GM21619 (cell line): ENCODE measurements around the gene VWA3B.
"Not testable (repeated sequence)": the region's sequence is repeated elsewhere in the genome, so short reads cannot be mapped to it uniquely, and the experiment has no call there.

Experiments
- ATAC-seq: cut with Tn5 transposase; IDR thresholded peaks from one replicate; pipeline ENCODE4 v1.9.1; 2021; ENCODE audit not compliant: unreplicated experiment

VWA3B gene

DNA sequence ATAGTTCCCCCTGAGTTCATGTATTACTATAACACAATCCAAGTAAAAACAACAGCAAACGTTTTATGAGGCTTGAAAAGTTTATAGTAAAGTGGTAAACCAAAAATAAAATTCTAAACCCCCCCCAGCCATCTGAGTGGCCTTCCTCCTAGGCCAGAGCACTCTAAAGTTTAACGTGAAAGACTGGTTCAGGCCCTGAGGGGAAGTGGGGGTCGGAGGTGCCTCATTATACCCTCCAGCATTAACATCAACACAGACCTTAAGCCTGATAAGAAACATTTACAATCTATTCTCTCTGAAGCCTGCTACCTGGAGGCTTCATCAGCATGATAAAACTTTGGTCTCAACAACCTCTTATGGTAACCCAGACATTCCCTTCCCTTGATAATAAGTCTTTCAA lies 230.2 kb downstream of the VWA3B start:
- ATAC-seq, result no peak

DNA sequence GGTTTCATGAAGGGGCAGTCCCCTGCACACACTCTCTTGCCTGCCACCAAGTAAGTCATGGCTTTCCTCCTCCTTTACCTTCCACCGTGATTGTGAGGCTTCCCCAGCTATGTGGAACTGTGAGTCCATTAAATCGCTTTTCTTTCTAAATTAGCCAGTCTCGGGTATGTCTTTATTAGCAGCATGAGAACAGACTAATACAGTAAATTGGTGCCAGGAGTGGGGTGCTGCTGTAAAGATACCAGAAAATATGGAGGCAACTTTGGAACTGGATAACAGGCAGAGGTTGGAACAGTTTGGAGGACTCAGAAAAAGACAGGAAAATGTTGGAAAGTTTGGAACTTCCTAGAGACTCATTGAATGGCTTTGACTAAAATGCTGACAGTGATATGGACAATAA lies 233.2 kb downstream of the VWA3B start:
- ATAC-seq, result not testable (repeated sequence)

DNA sequence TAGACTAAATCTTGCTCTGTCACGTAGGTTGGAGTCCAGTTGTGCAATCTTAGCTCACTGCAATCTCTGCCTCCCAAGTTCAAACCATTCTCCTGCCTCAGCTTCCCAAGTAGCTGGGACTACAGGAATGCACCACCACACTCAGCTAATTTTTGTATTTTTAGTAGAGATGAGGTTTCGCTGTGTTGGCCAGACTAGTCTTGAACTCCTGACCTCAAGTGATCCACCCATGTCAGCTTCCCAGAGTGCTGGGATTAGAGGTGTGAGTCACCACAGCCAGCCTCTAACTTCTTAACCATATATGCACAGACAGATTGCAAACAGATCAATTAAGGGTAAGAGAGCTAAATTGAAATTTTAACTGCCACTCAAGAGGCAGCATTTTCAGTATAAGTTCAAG lies 237.2 kb downstream of the VWA3B start:
- no peak for ATAC-seq

DNA sequence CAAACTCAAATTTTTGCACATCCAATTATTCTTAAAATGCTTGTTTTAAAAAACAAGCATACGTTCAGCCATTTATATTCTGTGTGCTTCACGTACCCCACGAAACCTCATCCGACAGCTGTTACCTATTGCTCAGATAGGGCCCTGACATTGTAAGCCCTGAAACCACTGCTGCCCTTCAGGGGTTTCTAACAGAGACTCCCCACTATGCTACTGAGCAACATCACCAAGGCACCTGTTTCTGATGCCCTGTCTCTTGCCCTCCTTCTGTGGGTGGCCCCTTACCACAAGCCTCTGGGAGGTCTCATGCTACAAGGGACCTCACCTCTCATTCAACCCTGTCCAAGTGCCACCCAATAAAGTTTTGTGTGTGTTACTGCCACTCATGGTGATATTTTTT lies 240.8 kb downstream of the VWA3B start:
- no peak for ATAC-seq

DNA sequence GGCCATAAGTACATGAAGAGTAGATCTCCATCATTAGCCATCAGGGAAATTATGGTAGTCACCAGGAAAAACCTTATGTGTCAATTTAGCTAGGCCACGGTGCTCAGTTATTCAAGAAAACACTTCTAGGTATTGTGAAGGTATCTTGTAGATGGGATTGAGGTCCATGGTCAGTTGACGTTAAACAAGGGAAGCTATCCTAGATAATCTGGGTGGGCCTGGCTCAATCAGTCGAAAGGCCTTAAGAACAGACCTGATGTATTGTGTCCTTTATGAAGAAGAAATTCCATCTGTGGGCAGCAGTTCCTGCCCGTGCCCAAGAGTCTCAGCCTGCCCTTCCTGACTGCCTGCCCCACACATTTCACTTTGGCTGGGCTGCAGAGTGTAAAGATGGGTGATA lies 242.6 kb downstream of the VWA3B start:
- ATAC-seq, result no peak

DNA sequence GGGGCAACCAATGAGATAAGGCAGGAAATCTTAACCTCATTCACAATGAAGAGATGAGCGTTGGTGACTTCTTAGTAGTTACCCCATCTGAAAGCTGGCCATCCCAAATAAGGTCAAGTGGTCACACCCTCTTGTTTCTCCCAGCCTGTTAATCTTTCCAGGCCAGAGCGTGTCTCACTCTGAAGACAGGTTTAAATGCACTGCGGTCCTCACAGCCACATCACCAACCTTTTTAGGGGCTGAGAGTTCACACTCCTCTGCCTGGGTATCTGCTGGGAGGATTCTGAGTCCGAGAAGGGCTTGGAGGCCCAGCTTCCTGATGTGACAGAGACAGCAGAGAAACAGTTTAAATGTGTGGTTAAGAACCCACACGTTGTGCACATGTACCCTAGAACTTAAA lies 246.0 kb downstream of the VWA3B start:
- no peak for ATAC-seq

DNA sequence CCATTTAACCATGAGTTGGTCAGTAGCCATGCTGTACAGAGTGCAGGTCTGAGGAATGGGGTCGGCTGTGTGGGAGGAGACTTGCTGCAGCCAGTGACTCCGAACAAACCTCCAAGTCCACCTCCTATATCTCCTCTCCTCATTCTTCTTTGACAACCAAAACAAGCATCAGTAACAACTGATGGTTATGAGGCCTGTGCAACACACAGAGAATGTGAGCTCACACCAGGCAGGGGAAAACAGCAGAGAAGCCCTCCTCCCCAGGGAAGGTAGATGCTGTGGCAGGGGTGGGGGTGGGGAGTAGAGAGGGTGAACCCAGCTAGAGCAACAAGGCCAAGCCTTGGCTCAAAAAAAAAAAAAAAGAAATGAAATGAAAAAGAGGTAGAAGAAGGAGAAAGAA lies 247.0 kb downstream of the VWA3B start:
- no peak for ATAC-seq

DNA sequence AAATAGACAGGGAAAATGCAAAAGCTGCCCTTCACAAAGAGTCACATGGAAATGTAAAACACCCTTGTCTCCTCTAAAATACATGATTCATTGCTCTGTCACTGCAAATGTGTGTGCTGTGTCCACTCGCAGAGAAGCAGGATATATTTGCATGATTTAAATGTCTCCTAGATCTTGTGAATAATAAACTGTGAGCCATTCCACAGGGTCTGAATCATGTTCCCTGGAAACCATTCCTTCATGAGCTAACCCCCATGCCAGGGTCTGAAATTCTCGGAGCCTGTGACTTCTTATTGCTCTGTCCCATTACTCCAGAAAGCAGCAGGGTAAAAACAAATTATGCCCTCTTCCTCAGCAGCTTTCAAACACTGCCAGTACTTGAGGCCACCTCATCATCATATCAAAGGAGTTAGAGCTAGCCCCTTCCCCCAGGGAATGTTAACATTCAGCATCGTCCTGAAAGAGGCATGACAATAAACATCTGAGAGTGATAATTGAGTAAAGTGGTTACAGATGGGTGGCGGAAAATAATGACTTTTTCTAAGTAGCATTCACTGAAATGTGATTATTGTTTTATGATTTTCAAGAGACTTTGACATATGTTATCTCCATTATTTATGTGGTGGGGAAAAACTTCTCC lies 247.6 kb downstream of the VWA3B start:
- ATAC-seq, result no peak

DNA sequence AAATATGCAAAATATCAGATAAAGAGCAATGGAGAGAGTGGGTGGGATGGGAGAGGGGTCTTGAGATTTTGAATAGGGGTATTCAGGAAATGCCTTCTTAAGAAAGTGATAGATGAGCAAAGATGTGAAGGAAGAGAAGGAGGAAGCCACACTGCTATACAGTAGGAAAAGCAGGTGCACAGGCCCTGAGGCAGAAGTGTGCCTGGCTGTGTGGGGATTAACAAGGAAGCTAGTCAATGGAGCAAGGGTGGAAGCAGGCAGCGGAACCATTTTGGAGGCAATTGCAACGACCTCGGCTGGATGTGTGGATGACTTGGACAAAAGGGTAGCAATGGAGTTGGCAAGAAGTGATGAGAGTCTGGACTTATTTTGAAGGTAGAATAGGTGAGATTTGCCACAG lies 248.3 kb downstream of the VWA3B start:
- ATAC-seq, result no peak

DNA sequence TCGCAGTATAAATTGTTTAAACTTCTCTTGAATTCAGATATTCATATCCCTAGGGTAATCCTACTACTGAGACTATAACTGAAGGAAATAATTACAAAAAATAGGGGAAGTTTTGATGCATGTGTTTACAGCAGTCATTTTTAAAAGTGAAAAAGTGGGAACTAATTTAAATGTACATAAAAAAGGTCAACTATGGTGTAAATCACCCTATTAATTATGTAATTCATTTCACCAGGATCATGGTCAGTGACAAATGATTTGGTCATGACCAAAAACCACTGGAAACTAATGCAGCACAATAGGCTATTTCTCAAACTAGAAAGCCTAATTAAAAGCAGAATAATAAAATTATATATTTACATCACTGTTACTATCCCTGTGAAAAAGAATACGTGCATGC lies 254.3 kb downstream of the VWA3B start:
- ATAC-seq, result no peak

DNA sequence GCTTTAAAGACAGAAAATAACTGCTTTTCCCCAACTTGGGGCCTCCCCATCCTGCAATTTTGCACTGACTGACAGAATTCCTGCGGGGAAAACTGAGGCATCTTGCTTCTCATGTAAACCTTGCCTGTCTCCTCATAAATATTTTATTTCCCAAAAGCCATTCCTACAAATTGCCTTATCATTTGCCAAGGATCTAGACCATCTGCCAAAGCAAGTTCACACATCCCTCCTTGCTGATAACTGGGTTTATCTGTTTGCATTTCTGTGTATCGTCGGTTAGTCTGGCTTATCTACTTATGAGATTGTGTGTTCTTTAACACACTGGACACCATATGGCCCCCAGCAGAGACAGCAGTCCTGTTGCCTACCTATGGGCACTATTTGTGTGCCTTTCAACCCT lies 256.3 kb downstream of the VWA3B start:
- ATAC-seq, result no peak

DNA sequence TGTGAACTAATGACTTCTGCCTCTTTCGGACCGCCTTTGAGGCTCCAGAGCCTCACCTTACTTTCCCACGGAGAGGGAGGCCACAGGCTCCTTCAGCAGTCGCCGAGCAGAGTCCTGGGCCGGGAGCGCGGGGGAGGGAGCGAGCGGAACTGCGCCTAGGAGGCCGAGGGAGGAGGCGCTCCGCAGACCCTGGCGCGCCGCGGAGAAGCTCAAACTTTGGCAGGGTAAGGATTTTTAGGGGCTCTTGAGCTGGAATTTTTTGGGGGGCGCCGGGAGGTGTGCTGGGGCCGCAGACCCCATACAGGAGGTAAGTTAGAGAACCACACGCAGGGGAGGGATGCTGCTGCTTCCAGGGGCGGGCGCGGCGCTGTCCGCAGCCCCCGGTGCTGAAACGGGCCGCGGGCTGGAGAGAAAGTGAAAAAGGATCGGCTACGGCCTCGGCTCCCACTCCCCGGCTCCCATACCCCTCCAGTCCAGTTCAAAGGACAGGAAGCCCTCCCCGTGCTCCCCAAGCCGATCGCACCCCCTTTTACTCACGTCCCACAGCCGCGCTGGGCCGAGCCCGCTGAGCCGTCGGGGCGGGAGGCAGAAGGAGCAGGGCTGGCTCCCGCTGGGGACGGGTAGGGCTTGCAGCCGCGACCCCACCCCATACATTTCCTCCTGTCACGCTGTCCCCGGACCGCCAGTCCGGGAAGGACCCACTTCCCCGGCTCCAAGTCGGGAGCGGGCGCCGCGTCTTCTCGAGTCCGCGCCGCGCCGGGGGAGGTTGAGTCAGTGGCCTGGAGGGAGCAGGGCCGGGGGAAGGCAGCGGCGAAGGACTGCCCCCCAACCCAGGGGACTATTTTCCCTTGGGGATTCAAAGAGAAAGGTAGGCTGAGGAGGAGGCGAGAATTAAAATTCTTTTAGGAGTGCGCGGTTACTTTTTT lies 259.6 kb downstream of the VWA3B start, which contains the start of gene CNGA3:
Gene CNGA3 (plus strand): TSS at position 146 of the 926 bp plus-strand sequence. CDS start 23,520 bp downstream, outside the sequence.
- no peak for ATAC-seq

DNA sequence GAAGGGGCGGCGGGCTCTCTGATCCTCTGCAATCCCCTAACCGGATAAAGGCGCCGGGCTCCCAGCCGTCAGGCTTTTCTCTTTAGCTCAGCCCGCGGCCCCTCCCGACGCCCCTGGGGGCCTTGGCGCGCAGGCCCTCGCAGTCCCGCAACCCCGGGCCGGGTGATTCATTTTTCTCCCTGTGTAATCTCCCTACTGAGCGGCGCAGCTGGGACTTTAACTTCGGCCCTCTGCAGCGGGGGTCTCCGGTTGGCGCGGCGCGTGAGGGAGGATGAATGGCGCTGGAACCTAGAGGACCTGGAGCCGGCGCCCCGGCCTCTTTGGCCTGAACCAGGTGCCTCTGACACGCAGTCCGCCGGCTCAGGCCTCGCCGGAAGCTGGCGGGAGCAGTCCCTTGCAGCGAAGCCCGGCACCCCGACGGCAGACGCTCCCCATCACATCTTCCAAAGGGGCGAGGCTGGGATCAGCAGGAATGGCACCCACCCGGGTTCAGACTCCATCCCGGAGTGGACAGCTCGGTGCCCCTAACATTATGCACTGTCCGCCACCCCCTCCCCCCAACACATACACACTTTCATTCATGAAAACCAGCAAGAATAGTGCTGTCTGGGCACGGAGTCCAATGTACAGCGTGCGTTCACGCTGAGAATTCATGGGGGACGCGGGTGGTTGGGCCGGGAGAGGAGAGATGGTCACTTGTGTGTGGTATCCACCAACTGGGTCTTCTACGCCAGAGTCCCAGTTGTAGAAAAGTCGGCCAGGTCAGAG lies 260.5 kb downstream of the VWA3B start:
- ATAC-seq, result no peak

DNA sequence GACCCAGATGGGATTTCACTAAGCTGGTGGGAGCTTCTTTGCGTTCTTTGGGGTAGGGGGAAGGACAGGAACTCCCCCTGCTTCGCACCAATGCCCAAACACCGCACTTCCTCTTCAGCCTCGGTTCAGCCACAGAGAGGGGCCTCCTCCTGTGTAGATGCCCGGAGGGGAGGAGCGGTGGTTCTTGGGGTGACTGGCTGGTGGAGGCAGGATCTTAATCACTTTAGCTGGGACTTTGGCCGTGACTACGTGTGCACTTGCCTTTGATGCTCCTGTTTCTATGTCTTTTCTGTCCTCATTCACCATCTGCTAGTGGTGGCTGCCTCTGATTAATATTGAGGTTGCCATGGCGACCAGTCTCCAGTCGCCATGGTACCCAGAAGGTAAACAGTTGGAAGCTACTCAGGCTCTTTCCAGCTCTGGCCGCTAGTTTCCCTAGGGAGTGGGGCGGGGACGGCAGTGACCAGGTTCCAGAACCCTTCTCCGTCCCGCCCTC lies 261.1 kb downstream of the VWA3B start:
- no peak for ATAC-seq

DNA sequence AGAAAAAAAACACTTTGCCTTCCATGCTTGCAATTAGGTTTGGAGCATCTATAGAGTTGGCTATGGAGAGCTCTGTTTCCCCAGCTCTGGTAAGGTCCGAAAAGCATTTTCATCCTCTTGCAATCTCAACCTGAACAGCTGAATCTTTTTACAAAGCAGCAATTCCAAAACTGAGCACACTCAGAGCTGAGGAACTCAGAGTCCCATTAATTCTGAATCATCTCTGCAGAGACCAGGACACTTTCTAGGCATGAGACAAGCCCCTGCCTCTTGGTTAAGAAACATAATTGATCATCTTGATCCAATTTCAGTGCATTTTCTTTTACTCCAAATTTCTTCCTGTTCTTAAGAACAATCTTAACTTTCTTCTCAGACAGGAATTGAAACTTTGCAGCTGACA lies 263.4 kb downstream of the VWA3B start:
- ATAC-seq, result no peak

DNA sequence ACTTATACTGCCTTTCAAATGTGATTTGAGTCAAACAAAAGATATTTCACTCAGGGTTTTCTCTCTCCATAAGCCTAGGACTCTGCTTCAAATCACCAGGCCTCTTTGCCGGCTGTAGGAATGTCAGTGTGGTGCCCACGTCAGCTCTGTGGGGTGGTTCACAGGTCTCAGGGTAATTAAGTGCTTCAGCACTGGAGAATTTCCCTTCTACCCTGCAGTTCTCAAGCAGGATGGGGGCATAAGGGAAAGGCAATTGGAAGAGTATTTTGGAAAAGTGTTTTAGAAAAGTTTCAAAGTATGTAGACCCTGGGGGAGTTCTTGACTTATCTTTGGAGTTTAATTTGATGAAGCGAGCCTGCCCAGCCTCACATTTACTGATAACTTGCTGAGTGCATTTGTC lies 268.9 kb downstream of the VWA3B start:
- no peak for ATAC-seq

DNA sequence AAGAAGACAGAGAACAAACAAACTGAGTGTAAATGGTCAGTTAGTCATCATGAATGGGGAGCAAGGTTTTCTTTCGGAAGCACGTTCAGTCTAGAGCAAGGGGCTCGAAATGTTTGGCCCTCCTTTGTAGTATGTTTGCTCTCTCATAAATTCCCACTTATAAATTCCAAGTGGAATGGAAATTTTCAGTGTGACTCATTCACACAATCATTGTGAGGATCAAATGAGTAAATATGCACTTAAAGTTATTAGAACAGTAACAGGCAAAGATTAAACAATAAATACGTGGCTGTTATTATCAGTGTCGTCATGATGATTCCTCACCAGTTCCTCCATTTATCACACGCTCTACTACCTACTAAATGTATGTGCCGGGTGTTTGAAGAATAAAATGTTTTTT lies 269.8 kb downstream of the VWA3B start:
- no peak for ATAC-seq

DNA sequence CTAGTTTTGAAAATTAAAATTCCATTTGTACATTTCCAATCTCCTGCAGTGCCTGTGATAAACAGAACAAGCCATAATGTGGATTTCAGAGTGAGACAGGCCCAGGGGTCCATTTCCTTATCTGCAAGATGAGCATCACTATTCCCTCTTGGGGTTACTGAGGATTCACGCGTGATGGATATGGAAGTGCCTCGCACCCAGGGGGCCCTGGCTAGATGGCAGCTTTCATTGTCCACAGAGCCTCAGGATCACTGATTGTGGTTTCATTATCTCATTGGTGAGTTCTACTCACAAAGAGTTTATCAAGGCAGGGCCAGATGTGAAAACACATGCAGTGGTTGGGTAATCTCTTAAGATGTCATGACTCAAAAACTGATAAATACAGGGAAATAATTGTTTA lies 270.9 kb downstream of the VWA3B start:
- no peak for ATAC-seq

DNA sequence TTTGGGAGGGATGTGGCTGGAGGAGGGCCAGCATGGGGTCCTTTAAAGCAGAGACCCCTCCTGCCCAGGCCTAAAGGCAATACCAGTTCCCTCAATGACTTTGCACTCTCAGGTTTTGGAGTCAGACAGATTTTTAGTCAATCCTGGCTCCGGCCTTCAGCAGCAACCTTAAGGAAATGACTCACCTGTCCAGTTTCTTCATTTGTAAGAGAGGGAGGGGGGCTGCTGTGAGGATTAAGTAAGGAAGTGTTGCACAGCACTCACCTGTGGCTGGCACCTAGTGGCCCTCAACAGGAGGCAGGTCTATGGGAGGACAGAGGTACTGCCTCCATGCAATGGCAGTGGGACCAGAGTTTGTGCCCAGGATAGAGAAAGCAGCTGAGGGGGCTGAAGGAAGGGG lies 273.0 kb downstream of the VWA3B start:
- no peak for ATAC-seq
